Anterior cingulate cortex (tissue), 58 donors: Measurements from ENCODE around the gene PAX2.

Source experiments
- DNase-seq, 58 donors: peaks; one replicate each; lab custom pipeline; 2025; lab: John Stamatoyannopoulos, UW

PAX2 gene

DNA sequence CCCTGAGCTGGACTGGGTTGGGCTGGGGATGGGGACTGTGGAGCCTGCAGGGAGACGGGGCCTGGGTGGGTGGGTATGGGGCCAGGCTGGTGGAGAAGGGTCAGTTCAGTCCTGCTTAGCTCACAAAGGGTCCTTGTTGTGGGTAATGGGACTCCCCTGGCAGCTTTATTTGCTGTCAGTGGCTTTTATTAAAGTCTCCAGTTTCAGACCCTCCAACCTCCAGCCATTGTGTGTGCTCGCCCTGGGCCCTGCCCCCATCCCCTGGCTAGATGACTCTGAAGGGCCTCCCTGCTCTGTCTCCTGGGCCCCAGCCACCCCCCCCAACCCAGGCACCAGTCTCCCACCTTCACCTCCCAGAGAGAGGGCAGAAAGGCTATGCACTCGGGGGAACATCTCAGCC is 123.0 kb downstream of the PAX2 start:
- DNase-seq: no peak

DNA sequence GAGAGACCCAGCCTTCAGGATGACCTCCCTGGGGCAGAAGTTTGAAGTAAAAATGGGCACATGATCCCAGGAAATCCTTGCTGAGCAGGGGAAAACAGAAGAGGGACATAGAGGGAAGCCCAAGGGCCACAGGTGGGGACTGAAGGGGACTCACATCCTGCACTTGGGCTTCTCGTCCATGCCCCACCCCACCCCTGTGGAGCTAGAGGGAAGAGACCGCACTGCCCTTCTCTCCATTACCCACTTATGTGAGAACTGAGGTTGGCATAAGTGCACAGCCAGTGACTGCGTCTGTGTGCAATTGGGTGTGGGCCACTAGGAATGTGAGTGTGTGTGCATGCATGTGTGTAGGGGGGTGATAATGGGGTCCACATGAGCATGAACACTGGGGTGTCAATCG is 124.0 kb downstream of the PAX2 start:
- DNase-seq: no peak

DNA sequence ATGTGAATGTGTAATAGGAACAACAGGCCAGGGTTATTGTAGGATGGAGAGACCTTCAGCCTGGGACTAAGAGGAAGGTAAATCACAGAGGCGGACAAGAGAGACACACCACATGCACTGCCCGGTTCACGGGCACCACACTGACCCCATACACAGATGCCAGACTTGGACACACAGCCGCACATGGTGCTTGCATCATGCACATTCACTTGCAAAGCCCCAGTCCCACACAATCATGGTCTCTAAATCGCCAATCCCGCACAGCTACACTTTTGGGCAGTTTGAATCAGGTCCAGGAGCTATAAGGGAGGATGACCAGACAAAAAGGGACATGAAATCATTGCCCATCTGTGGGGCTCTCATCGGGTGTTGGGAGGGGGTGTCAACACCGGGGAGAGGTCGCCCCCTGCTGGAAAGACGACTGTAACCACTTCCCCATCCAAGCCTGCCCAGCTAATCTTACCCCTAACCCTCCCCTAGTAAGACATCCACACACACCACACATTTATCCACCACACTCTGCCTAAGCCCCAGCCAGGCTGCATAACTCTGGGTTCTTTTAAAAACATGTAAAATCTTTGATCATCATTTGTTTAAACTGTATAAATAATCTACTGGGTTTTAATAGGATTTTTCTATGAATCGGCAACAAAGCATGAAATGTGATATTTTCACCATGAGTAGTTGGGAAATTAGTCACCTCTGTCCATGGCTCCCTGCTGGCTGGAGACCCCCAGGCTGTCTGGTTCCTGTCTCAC is 126.8 kb downstream of the PAX2 start:
- peak in 14 of 58 donors; percentile 2 to 35 (median 9) for DNase-seq

DNA sequence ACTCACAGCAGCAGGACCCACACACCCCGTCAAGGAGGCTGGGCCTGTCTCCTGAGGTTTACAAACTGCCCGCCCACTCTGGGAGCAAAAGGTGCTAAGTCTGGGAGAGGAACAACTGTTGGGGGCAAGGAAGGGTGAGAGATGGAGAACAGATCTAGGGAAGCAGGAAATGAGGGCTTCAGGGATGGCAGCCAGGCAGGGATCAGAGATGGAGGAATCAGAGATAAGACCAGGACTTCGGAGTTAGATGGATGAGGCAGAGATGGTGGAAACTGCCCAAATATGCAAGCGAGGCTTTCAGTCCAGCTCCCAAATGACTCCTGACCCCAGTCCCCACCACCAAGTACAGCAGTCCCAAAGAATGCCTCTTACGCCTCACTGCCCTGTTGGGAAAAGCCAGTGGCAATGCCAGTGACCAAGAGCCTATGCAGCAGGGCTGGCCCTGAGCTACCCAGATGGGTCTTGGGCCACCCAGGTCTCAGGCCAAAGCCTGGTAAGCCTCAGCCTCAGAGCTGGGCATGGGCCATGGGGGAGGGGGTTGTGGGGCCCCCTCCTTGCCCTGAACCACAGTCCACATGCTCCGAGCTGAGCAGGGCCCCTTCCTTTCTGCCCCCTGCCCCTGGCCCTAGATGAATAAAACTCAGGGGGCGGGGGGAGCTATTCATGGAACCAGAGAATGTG is 127.9 kb downstream of the PAX2 start:
- DNase-seq: no peak

DNA sequence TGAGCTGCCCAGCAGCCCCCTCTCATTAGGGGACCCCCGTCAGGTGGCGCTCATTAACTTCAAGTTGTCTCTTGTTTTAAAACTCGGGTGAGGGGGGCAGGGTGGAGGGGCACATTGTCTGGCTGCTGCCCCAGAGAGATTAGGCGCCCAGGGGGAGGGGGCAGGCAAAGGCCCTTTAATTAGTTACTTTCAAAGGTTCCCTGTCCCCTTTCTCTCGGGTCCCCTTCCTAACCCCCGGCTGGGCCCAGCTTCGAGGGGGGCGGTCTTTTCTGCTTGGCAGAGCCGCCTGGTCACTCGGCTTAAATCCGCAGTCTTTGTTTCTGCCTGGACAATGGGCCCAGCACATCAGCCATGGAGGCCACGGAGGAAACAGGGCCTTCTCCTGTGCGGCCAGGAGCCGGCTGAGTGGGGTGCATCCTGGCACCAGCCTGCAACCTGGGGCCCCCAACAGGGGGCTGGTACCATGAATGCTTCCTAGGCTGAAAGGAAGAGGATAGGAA is 128.5 kb downstream of the PAX2 start:
- DNase-seq: no peak

DNA sequence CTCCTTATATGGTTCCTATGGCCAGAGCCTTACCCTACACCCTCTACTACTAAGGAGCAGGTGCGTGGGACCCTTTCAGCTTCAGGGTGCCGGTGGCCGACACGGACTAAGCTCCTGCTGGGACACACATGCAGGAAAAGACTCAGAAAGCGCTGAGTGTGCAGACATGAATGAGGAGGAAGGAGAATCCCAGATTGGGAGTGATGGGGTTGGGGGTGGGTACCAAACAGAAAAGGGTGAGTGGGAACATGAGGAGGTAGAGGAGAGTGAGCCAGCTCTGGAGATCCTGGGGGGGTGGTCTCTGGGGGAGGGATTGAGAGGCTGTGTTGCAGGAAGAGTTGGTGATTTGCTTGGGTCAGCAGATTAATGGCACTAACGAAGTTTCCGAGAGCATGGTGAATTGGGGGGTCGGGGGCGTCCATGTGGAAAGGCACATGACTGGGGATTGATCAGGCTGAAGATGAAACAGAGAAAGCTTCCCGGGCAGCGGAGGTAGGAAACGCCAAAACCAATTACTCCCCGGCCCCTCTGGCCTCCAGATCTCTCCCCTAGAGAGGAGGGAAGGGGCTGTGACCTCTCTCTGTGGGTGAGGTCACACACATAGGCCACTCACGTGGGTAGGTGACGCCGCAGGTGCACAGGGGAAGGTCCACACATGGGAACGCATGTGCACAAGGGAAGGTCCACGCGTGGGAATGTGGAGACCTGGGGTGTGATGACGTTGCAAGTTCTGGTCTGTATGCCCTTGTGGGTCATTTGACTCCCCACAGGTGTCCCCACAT is 129.5 kb downstream of the PAX2 start:
- DNase-seq: no peak

DNA sequence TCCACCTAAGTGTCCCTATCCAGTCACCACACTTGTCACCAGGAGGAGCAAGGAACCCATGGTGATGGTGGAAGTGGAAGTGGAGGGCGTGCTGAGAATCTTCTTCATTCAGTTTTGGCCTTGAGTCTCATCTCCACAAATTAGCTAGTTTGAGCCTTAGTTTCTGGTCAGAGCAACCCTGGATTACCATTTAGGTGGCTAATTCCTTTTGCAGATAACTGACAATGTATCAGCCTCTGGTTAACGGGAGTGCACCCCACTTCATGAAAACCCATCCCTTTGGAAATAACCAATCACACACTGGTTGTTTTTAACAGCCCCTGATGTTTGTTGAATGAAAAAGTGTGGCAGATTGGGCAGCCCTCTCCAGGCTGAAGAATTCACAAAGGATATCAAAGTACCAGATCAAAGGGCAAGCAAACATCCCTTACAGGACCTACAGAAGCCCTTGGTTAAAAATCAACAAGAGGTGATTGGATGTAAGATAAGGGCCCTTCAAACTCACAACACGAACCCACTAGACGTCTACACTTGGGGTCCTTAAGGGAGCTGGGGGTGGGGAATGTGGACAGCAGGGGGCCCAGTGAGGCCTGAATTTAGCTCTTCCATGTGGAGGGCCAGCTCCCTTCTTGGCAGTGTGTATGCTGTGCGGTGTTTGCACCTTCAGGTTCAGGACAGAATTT is 130.2 kb downstream of the PAX2 start:
- no peak for DNase-seq

DNA sequence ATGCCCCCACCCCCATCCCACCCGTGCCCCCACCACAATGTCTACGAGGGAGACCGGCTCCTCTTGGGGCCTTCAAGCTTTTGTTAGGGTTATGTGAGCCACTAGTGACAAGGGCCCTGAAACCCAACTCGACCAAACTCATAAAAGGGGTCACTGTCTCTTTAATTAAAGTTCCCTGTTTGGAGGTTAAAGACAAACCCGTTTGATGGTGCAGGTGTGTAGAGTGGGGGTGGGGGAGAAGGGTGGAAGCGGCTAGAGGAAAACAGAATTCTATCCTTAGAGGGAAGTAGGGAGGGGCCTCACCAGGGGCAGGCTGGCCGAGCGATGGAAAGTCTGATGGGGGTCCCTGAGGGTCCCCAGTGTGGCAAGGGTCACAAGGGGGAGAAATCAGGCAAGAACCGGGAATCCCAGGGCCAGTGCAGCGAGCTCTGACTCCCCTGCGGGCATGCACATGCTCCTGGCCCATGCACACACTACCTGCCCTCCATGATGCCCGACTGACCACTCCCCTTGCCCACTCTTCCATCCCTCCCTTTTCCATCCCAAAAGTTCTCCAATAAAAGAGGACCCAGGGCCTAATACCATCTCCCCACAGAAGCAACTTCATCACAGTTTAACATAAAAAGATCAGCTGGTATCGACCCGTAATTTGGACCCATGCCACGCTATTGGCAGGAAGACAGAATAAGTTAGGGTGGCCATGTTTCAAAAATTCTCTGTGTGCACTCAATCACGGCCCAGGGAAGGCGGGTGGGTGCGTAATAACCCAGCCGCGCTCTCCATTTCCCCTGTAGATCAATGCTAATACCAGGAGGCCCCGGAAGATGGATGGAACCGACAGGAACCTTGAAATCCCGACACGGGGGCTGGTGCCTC is 131.4 kb downstream of the PAX2 start:
- no peak for DNase-seq

DNA sequence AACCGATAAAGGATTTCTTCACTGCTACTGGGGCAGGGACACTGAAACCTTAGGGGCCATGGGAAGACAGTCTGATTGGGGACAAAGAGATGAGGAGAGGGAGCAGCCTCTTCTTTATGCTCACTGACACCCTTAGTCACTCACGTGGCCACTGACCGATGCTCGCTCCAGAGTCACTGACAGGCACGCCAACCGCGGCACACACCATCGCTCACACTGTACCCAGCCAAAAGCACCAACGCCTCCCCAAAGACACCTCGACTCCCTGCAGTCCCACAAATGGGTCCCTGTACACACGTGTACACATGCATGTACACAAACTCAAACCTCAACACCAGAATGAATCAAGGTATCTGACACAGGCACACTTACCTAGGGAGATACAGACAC is 132.1 kb downstream of the PAX2 start:
- DNase-seq: no peak

DNA sequence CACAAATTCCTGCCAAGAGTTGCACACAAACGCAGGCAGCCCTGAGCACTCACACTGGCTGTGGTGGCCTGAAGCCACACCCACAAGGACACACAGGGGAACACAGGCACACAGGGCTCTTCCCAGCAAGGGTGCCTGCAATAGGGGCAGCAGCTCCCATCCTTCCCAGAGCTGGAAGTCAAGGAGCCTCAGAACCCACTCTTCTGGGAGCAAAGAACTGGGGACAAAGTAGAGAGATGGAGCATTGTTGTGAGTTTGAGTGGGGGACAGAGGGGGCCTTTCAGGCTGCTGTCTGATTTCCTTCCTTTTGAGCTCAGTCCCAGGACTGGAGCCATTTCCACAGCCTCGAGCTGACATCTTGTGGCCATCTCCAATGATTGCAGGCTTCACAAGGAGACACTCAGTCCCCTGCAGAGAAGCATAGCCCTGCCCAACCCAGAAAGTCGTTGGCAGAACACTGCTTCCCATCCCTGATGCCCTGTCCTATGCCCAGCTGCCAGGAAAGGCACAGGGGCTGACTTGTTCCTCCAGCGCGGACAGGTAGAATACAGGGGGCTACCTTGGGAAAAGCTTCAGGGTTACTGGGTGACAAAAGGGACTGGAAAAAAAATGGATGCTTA is 133.0 kb downstream of the PAX2 start:
- peak in 53 of 58 donors; percentile 8 to 81 (median 47) for DNase-seq
